Loucy (cell line): Measurements from ENCODE around the gene CLEC17A.

ENCODE experiments used
- H2AFZ ChIP-seq: fragments of 200-600 bp; sonication (generic); 2 replicates; pipeline ENCODE4 v1.6.0; 2016; ENCODE audit warnings: antibody characterized with exemption, mild to moderate bottlenecking, low read length, moderate library complexity
- H3F3A ChIP-seq: fragments of 200-600 bp; 2 replicates; pipeline ENCODE4 v1.6.0; 2016; ENCODE audit warnings: antibody characterized with exemption, low read depth, mild to moderate bottlenecking
- H3K27me3 ChIP-seq: fragments of 200-600 bp; sonication (generic); 2 replicates; pipeline ENCODE4 v1.6.1; 2014; ENCODE audit warnings: low read length, mild to moderate bottlenecking; ENCODE audit not compliant: insufficient read depth, poor library complexity, severe bottlenecking
- H3K36me3 ChIP-seq: fragments of 200-600 bp; sonication (generic); 2 replicates; pipeline ENCODE4 v1.6.1; 2016; ENCODE audit warnings: low read length; ENCODE audit not compliant: insufficient read depth
- H3K4me1 ChIP-seq: fragments of 200-600 bp; sonication (generic); 2 replicates; pipeline ENCODE4 v1.5.1; 2014; ENCODE audit warnings: low read length, mild to moderate bottlenecking; ENCODE audit not compliant: insufficient read depth, poor library complexity, severe bottlenecking
- H3K4me2 ChIP-seq: fragments of 200-600 bp; sonication (generic); 2 replicates; pipeline ENCODE4 v1.6.0; 2014; ENCODE audit warnings: antibody characterized with exemption, low read length, low read depth, mild to moderate bottlenecking; ENCODE audit not compliant: poor library complexity, severe bottlenecking
- H3K4me3 ChIP-seq: fragments of 200-600 bp; sonication (generic); 2 replicates; pipeline ENCODE4 v1.5.1; 2014; ENCODE audit warnings: low read length, mild to moderate bottlenecking, mixed read lengths; ENCODE audit not compliant: poor library complexity, severe bottlenecking
- H3K79me2 ChIP-seq: fragments of 200-600 bp; sonication (generic); 2 replicates; pipeline ENCODE4 v1.6.1; 2014; ENCODE audit warnings: low read length; ENCODE audit not compliant: insufficient read depth
- H3K9ac ChIP-seq: fragments of 200-600 bp; sonication (generic); 2 replicates; pipeline ENCODE4 v1.6.0; 2014; ENCODE audit warnings: mild to moderate bottlenecking, low read depth, low read length, moderate library complexity; ENCODE audit not compliant: poor library complexity, severe bottlenecking
- H3K9me2 ChIP-seq: fragments of 200-600 bp; sonication (generic); replicated peaks from 2 replicates; pipeline ENCODE4 v1.6.1; 2016; ENCODE audit warnings: low read depth, low read length, mixed read lengths
- H3K9me3 ChIP-seq: fragments of 200-600 bp; sonication (generic); 2 replicates; pipeline ENCODE4 v1.6.1; 2014; ENCODE audit warnings: mild to moderate bottlenecking, antibody characterized with exemption, low read length, low read depth; ENCODE audit not compliant: insufficient read depth
- H4K20me1 ChIP-seq: fragments of 200-600 bp; sonication (generic); 2 replicates; pipeline ENCODE4 v1.6.0; 2014; ENCODE audit warnings: antibody characterized with exemption, low read length, mild to moderate bottlenecking; ENCODE audit not compliant: insufficient read depth, poor library complexity, severe bottlenecking
- EZH2phosphoT487 ChIP-seq: fragments of 200-600 bp; IDR thresholded peaks from 2 replicates; pipeline ENCODE4 v1.6.1; 2018; ENCODE audit warnings: antibody characterized with exemption, mild to moderate bottlenecking, moderate library complexity, borderline replicate concordance
- TF ChIP-seq, protein P1 (sequence below): fragments of 200-600 bp; sonication (generic); conservative IDR thresholded peaks from 2 replicates; pipeline ENCODE4 v1.5.1; 2014; ENCODE audit warnings: mild to moderate bottlenecking, antibody characterized with exemption, low read length

The CLEC17A gene

DNA sequence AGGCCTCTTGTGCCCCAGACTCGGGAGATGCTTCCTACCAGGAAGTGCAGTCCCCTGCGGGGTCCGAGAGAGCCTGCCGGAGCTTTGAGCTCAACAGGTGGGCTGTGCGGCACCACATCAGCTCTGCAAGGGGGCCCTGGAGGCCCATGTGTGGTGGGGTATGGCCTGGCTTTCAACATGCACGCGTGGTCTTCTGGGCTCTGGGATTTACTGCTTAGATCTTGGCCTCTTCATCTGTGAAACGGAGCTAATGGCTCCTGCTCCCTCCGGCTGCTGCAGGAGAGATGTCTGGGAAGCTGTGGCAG, 29.0 kb upstream of the CLEC17A start:
- Histone ChIP-seq H3K79me2 (peaks cover 38% of the 10 kb centered on the region; the same call in 1 of the 2 replicates), H3K4me1 (peaks cover 3% of the 10 kb centered on the region), H4K20me1 (no peaks in the 10 kb centered on the region), H3F3A (no peaks in the 10 kb centered on the region), H3K4me3 (no peak overlapping the region), H3K9me2 (no peaks in the 10 kb centered on the region), H3K4me2 (no peak overlapping the region), H3K9me3 (no peaks in the 10 kb centered on the region), H3K36me3 (peaks cover 7% of the 10 kb centered on the region; the same call in 1 of the 2 replicates), H3K27me3 (no peaks in the 10 kb centered on the region), H3K9ac (no peak overlapping the region), H2AFZ (no peak overlapping the region)
- no peak for TF ChIP-seq EZH2phosphoT487

DNA sequence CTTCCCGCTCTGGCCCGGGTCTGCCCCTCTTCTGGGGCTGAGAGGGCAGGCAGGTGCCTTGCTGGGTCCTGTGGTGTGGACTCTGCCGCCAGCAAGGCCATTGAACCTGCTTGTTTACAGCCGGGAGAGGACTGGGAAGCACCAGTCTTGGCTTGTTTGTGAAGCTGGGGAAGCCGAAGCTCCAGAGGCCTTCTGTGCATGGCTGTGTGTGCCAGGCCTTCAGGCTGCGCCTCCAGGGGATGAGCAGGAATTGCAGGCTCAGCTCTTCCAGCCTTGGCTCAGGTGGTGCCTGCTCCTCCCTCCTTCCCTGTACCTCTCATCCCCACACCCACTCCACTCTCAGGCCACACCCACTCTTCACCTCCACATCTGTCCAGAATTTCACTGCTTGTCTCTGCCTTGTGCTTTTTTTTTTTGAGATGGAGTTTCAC, 28.5 kb upstream of the CLEC17A start:
- H3K9ac ChIP-seq, result no peak overlapping the region
- H2AFZ ChIP-seq, result no peak overlapping the region
- no peaks in the 10 kb centered on the region for H3K9me2 ChIP-seq
- H4K20me1 ChIP-seq, result no peaks in the 10 kb centered on the region
- H3K4me3 ChIP-seq, result no peak overlapping the region
- TF ChIP-seq, protein P1, sequence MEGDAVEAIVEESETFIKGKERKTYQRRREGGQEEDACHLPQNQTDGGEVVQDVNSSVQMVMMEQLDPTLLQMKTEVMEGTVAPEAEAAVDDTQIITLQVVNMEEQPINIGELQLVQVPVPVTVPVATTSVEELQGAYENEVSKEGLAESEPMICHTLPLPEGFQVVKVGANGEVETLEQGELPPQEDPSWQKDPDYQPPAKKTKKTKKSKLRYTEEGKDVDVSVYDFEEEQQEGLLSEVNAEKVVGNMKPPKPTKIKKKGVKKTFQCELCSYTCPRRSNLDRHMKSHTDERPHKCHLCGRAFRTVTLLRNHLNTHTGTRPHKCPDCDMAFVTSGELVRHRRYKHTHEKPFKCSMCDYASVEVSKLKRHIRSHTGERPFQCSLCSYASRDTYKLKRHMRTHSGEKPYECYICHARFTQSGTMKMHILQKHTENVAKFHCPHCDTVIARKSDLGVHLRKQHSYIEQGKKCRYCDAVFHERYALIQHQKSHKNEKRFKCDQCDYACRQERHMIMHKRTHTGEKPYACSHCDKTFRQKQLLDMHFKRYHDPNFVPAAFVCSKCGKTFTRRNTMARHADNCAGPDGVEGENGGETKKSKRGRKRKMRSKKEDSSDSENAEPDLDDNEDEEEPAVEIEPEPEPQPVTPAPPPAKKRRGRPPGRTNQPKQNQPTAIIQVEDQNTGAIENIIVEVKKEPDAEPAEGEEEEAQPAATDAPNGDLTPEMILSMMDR, result no peak
- no peak for TF ChIP-seq EZH2phosphoT487
- H3K27me3 ChIP-seq, result no peaks in the 10 kb centered on the region
- H3K4me1 ChIP-seq, result peaks cover 3% of the 10 kb centered on the region
- H3K36me3 ChIP-seq, result peaks cover 6% of the 10 kb centered on the region; the same call in 1 of the 2 replicates
- no peaks in the 10 kb centered on the region for H3F3A ChIP-seq
- H3K79me2 ChIP-seq, result peaks cover 40% of the 10 kb centered on the region; the same call in 1 of the 2 replicates
- no peaks in the 10 kb centered on the region for H3K9me3 ChIP-seq
- H3K4me2 ChIP-seq, result no peak overlapping the region

DNA sequence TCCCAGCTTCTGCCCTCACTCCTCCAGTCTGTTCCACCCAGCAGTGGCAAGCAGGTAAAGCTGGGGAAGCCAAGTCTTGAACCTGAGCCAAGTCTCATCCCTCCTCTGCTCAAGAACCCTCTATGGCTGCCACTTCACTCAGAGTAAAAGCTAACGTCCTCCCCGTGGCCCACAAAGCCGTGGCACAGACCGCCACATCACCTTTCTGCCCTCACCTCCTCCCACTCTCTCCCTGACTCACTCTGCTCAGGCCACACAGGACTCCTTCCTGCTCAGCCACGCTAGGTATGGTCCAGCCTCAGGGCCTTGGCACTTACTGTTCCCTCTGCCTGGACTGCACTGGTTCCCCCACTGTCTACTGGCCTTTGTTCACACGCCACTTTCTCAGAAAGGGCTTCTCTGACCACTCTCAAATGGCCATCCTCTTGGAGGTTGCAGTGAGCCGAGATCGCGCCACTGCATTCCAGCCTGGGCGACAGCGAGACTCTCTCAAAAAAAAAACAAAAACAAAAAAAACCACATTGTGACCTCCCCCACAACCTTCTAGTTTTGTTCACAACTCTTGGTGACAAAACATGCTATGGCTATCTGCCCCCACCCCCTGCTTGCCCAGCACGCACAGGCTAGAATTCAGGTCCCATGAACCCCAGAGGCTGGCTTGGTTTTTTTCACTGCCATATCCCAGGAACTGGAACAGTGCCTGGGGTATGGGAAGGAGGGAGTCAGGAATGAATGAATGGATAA, 26.8 kb upstream of the CLEC17A start:
- Histone ChIP-seq H3K36me3 (no peaks in the 10 kb centered on the region), H3K9me3 (no peaks in the 10 kb centered on the region), H2AFZ (no peak overlapping the region), H3K4me2 (no peak overlapping the region), H3K9ac (no peak overlapping the region), H3K9me2 (no peaks in the 10 kb centered on the region), H3K27me3 (no peaks in the 10 kb centered on the region), H3K4me1 (peaks cover 3% of the 10 kb centered on the region), H3F3A (no peaks in the 10 kb centered on the region), H4K20me1 (peaks cover 13% of the 10 kb centered on the region), H3K4me3 (no peak overlapping the region), H3K79me2 (peaks cover 48% of the 10 kb centered on the region; the same call in 1 of the 2 replicates)
- TF ChIP-seq, protein P1, result no peak
- no peak for TF ChIP-seq EZH2phosphoT487
